ENCODE results near the gene NAT8L. TPM values are rescaled to one million over a fixed set of nuclear protein-coding genes. Genes with fewer than 3 reads are reported as not detected.

Gene NAT8L
- total RNA-seq, 1 experiment from 2014 or later: 13.9 TPM

DNA sequence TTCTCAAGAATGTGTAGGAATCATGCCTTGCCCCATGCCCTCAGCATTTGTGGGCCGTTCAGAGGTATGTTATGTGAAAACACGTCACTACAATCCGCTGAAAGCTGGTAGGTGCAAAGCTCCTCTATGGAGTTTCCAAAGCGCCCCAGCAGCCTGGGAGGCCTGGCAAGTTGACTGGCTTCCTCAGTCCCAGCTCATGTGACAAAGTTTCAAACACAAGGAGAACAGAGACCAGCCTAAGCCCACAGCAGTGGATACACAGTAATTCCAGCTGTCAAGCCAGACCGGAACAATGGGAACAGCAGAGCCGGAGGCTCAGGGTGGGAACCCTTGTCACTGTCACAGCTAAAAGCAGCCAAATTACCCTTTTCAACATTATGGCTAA, 33.5 kb downstream of the NAT8L start:
- Histone ChIP-seq H2AFZ (ENCODE audit: low read length) (no peak overlapping the region), H3K23me2 (ENCODE audit: insufficient read length, low read depth, low read length, poor library complexity, severe bottlenecking) (no peaks in the 10 kb centered on the region), H3K27me3 (ENCODE audit: insufficient read depth, low read length) (no peaks in the 10 kb centered on the region), H3T11ph (ENCODE audit: low read length) (no peak overlapping the region), H3K4me1 (ENCODE audit: insufficient read depth, low read length) (no peaks in the 10 kb centered on the region), H3K9ac (ENCODE audit: extremely low read depth, insufficient read length, low read length) (no peak overlapping the region), H3K4ac (ENCODE audit: low read depth, low read length) (no peak overlapping the region), H2BK20ac (ENCODE audit: low read depth, low read length, poor library complexity, severe bottlenecking) (no peak overlapping the region), H3K27ac (ENCODE audit: insufficient read length, low read depth, low read length) (no peak overlapping the region), H3K23ac (ENCODE audit: insufficient read length, low read depth, low read length) (no peak overlapping the region), H3K4me2 (ENCODE audit: insufficient read depth, insufficient read length, low read length) (no peak overlapping the region), H2BK5ac (ENCODE audit: insufficient read length, low read length) (no peak overlapping the region), H3K18ac (ENCODE audit: insufficient read length, low read depth, low read length) (no peak overlapping the region), H3K79me1 (ENCODE audit: insufficient read depth, low read depth, low read length, poor library complexity, severe bottlenecking) (no peaks in the 10 kb centered on the region), H4K20me1 (ENCODE audit: control insufficient read depth, insufficient read depth, insufficient read length) (no peaks in the 10 kb centered on the region), H2BK120ac (ENCODE audit: low read depth, low read length, poor library complexity, severe bottlenecking) (no peak overlapping the region), H4K8ac (replicated peaks; ENCODE audit: insufficient read length, low read depth, low read length) (no peak overlapping the region), H2BK12ac (ENCODE audit: insufficient read length, low read depth, low read length) (no peak overlapping the region), H3K14ac (ENCODE audit: insufficient read depth, low read length) (no peak overlapping the region), H3K79me2 (ENCODE audit: insufficient read depth, low read length) (no peaks in the 10 kb centered on the region), H3K9me3 (ENCODE audit: control insufficient read depth, low read depth, low read length) (no peaks in the 10 kb centered on the region), H4K5ac (ENCODE audit: insufficient read length, low read depth, low read length) (no peak overlapping the region), H2BK15ac (ENCODE audit: low read depth, low read length) (no peak overlapping the region), H4K91ac (ENCODE audit: insufficient read length, low read depth, low read length) (no peak overlapping the region), H2AK5ac (ENCODE audit: insufficient read length, low read length) (no peak overlapping the region), H3K56ac (ENCODE audit: insufficient read length, low read depth, low read length) (no peak overlapping the region)
- TF ChIP-seq, protein P1, sequence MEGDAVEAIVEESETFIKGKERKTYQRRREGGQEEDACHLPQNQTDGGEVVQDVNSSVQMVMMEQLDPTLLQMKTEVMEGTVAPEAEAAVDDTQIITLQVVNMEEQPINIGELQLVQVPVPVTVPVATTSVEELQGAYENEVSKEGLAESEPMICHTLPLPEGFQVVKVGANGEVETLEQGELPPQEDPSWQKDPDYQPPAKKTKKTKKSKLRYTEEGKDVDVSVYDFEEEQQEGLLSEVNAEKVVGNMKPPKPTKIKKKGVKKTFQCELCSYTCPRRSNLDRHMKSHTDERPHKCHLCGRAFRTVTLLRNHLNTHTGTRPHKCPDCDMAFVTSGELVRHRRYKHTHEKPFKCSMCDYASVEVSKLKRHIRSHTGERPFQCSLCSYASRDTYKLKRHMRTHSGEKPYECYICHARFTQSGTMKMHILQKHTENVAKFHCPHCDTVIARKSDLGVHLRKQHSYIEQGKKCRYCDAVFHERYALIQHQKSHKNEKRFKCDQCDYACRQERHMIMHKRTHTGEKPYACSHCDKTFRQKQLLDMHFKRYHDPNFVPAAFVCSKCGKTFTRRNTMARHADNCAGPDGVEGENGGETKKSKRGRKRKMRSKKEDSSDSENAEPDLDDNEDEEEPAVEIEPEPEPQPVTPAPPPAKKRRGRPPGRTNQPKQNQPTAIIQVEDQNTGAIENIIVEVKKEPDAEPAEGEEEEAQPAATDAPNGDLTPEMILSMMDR (conservative IDR thresholded peaks at IDR 0.05): no peak
- WGBS (ENCODE audit: extremely low coverage, insufficient read length, low lambda C conversion rate): no CpG with 5 or more reads among the region's 6 CpGs
- peaks cover 11 to 12% of the 10 kb centered on the region in 2 experiments for H3K9me3 Mint-ChIP-seq
- no peak overlapping the region for H3K4me3 Mint-ChIP-seq
- H3K27me3 Mint-ChIP-seq (ENCODE audit: low read depth): peaks cover 26% of the 10 kb centered on the region
- no peaks in the 10 kb centered on the region for H3K4me1 Mint-ChIP-seq
- peaks cover 2 to 4% (median 4%) of the 10 kb centered on the region in 3 experiments; a peak in 5 of 7 replicates for H3K36me3 Mint-ChIP-seq (ENCODE audit: insufficient read depth in 1 of 3, low read depth in 3 of 3)
- DNase-seq: no peak
- no peak overlapping the region for H3K27ac Mint-ChIP-seq

Data from H9 (cell line).